Measurements from ENCODE around the gene BUB1.
"Not testable (repeated sequence)": the region's sequence is repeated elsewhere in the genome, so short reads cannot be mapped to it uniquely, and the experiment has no call there.

BUB1 gene

GRCh38 chr2:110589677-110590330 is 88.1 kb downstream of the BUB1 start:
- not testable (repeated sequence) for DNase-seq

- not testable (repeated sequence) for DNase-seq
Measured at GRCh38 chr2:110588520-110588919, 89.3 kb downstream of the BUB1 start.
